Erythroblast (primary cell): ENCODE data around the gene MAP4K2.
"Not testable (repeated sequence)": the region's sequence is repeated elsewhere in the genome, so short reads cannot be mapped to it uniquely, and the experiment has no call there.

Source experiments
- DNase-seq, 2 experiments: peaks; one replicate each; lab custom pipeline; 2025; lab: John Stamatoyannopoulos, UW
- GATA1 ChIP-seq: IDR thresholded peaks from 2 replicates; pipeline ENCODE4 v1.6.1; 2011; ENCODE audit warnings: low read depth, mild to moderate bottlenecking, control low read depth, low read length, moderate library complexity
- POLR2A ChIP-seq: IDR thresholded peaks from 2 replicates; pipeline ENCODE4 v1.6.1; 2011; ENCODE audit warnings: mild to moderate bottlenecking, low read length

Gene MAP4K2

GRCh38 chr11:64833198-64833502 lies 30.1 kb upstream of the MAP4K2 start:
- no peak for TF ChIP-seq GATA1
- TF ChIP-seq POLR2A, result no peak
- DNase-seq, result no peak

DNA sequence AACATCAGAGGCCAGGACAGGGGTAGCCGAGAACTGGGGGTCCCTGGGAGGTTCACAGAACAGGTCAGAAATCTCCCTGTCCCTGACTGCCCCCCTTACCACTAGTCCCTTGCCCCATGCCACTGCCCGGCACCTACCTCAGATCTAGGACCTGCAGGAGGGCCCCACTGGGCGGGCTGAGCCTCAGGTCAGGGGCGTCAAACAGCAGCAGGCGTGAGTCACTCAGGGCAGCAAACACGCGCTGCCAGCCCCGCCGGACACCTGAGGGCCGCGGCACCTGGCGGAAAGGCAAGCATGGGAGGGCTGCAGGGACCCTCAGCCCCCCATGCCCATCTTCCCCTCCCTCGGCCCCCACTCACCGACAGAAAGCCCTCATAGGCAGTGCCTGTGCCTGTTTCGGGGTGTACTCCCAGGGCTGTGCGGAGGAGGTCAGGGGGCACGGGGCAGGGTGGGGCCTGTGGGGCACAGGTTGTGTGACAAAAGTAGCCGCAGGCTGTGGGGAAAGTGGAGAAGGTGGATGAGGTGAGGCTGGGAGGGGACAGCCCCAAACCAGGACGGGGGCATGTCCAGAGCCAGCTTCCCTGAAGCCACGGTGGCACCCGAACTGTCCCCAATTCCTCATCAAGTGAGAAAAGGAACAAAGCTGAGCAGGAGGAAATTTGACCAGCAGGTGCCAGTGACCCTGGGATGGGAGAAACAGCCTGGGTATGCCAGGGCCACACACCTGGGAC lies 29.6 kb upstream of the MAP4K2 start:
- no peak for TF ChIP-seq GATA1
- no peak for TF ChIP-seq POLR2A
- DNase-seq, result no peak

DNA sequence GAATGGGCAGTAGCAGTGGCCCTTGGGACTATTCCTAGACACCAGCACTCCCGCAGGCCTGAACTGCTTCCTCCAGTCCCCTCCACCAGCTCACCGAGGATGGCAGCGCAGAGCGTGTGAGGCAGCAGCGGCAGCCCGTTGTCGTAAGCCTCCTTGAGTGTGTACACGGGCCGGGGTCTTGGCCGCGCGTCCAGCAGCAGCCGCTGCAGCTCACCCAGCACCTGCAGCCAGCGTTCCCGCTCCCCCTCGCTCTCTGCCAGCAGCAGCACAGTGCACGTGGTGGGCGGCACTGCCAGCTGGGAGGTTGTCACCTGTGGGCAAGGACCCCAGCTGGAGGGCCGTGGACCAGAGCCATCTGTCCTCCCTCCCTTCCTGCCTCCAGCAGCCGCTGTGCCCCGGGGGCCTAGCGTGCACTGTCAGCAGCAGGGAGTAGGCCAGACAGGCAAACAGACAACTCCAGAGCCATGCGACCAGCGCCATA lies 28.4 kb upstream of the MAP4K2 start:
- DNase-seq, result no peak

DNA sequence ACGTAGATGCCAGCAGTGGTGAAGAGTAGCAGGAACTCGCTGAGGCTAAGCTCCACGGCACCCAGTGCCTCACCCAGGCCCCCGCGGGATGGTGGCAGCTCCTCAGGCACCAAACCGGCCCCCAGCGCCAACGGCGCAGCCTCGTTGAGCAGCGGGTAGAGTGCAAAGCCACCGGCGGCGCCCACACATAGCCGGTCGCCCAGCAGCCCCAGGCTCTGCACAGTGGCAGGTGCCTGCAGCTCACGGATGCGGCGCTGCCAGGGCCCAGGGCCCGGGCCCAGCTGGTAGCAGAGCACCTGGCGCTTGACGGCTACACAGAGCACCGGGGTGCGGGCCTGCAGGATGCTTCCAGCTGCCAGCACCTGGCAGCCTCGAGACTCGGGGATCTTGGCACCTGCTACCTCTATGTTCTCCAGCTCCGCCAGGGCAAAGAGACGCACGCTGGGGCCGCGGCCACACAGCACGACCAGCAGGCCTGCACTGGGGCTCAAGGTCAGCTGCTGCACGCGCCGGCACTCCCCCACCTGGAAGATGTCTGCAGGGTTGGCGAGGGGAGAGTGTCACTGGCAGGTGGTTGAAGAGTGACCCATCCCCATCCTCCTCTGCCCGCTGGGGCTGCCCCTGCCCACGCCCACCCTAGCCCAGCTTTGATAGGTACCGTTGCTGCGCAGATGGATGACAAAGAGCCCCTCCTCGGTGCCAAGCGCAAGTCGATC lies 26.7 kb upstream of the MAP4K2 start:
- DNase-seq, result no peak
- TF ChIP-seq GATA1 (no peak), POLR2A (no peak)

More for the DNA sequence above, 28.4 kb upstream of the MAP4K2 start:
- TF ChIP-seq POLR2A (no peak), GATA1 (no peak)

GRCh38 chr11:64827451-64827839 lies 24.4 kb upstream of the MAP4K2 start:
- DNase-seq, result no peak
- TF ChIP-seq GATA1 (no peak), POLR2A (no peak)

DNA sequence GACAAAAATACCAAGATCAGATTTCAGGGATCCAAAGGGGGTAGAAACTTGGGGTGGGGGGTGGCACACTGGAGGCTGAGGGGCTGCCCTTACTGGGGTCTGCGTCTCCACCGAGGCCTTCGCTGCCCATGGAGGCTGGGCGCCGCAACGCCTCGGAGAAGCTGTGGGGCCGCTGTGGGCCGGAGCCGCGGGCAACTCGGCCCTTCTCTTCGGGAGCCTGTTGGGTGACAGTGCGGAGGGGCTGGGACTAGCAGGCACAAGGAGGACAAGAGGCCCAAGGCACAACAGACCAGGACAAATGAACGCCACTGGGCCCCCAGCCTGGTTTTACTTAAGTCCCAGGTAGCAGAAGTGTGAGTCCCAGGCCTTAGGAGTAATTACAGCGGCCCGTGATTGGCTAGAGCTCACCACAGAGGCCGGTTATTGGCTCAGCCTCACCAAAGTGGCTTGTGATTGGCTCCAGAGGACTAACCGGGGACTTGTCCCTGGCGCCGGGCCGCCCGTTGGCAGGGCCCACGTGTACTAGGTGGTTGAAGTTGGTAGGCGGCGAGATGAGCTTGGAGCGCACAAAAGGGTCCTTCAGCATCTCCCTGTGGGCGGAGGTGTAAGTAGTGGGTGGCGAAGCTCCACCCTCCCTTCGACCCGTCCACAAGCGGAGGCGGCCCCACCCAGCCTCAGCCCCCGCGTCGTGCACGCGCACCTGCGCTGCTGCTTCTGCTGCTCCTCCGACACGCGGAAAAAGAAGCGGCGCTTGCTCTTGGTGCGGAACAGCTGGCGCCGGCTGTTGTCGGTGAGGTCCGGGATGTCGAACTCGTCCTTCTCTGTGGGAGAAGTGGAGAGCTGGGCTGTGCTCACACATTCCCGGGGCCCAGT lies 23.8 kb upstream of the MAP4K2 start:
- TF ChIP-seq POLR2A, result no peak
- no peak for TF ChIP-seq GATA1
- DNase-seq, result no peak

- no peak for DNase-seq
- TF ChIP-seq GATA1 (no peak), POLR2A (no peak)
These were observed 23.0 kb upstream of the MAP4K2 start for GRCh38 chr11:64826062-64826461.

- TF ChIP-seq GATA1, result no peak
- TF ChIP-seq POLR2A, result no peak
- no peak for DNase-seq
These were observed 20.6 kb upstream of the MAP4K2 start for GRCh38 chr11:64823568-64824119.

DNA sequence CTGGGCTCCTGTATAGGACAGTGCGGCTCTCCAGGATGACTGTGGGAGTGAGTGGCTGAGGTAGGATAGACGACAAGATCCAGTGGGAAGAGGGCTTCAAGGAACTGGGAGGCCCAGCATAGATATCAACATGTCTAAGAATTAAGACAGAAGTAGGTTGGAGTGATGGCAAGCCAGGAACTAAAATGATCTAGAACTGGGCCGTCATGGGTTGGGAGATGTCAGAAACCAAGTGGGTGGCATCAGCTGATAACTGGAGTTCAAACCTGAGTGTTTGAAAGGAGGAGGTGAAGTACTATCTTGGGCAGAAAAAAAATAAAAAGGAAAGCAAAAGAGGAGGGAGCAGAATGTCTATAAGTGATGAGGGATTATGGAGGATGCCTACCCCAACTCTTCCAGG lies 14.5 kb upstream of the MAP4K2 start:
- DNase-seq, result no peak

DNA sequence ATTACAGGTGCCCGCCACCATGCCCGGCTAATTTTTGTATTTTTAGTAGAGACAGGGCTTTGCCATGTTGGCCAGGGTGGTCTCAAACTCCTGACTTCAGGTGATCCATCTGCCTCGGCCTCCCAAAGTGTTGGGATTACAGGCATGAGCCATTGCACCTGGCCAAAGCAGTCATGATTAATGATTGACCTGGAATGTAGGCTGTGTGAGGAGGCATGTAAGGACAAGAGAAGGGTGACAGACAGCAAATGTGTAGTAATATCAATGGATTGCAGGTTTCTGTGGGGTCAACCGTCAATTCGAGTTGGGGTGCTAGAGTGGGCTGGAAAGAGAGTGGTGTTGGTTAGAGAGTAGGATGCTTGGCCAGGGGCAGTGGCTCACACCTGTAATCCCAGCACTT lies 12.4 kb upstream of the MAP4K2 start:
- DNase-seq, result not testable (repeated sequence)

More for the DNA sequence above, 14.5 kb upstream of the MAP4K2 start:
- TF ChIP-seq GATA1 (no peak), POLR2A (no peak)

DNA sequence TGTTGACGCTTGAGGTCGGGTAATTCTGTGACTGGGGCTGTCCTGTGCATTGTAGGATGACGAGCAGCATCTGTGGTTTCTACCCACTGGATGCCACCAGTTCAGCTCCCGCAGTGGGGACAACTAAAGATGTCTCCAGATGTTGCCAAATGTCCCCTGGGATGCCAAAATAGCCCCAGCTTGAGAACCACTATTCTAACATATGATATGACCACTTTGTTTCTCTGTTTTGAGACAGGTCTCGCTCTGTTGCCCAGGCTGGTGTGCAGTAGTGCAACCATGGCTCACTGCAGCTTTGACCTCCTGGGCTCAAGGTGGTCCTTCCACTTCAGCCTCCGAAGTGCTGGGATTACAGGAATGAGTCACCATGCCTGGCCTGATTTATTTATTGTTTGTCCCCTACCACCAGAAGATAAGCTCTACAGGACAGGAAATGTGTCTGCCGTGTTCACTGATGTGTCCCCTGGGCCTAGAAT lies 11.7 kb upstream of the MAP4K2 start:
- TF ChIP-seq POLR2A, result no peak
- TF ChIP-seq GATA1, result no peak

DNA sequence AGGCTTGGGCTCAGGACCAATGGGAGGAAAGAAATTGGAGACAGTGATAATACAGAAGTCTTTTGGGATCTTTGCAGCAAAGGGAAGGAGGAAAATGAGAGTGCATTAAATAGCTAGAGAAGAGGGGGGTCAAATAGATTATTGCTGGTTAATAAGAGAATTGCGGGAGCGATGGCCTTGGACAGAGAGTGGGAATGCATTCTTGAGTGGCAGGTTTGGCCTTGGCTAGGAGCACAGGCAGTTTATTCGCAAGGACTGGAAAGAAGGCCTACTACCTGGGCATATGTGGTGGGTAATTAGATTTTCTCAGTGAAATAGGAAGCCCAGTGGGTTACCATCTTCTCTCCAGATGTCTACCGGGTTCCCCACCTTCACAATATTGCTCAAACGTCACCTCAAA lies 10.8 kb upstream of the MAP4K2 start:
- TF ChIP-seq GATA1 (no peak), POLR2A (no peak)
- no peak for DNase-seq

More for the DNA sequence above, 11.7 kb upstream of the MAP4K2 start:
- DNase-seq, result no peak

DNA sequence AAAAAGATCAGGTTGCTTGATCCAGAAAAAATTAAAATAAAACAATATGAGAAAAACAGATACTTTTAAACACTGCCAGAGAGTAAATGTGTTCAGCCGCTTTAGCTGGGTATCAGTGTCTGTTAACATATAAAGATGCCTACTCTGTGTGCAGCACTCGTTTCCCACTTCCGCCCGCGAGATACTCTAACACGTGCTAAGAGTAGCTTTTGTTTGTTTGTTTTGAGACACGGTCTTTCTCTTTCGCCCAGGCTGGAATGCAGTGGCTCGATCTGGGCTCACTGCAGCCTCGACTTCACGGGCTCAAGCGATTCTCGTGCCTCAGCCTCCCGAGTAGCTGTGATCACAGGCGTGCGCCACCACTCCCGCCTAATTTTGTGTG lies 7.9 kb upstream of the MAP4K2 start:
- no peak for TF ChIP-seq POLR2A
- TF ChIP-seq GATA1, result no peak

More for the DNA sequence above, 7.9 kb upstream of the MAP4K2 start:
- peak in 1 of 2 experiments; percentile 67 for DNase-seq
